Nephron (organoid): Measurements from ENCODE around the gene ZBBX.

Experiments used
- H3K27ac Mint-ChIP-seq, 3 experiments: 2 replicates each; pipeline ENCODE4 v1.8.0; 2020; ENCODE audit warnings: mixed read lengths in 3 of 3, mild to moderate bottlenecking in 2 of 3, moderate library complexity in 1 of 3
- H3K27me3 Mint-ChIP-seq: 2 replicates; pipeline ENCODE4 v1.8.0; 2021; ENCODE audit warnings: low read depth, mild to moderate bottlenecking, moderate library complexity, mixed read lengths
- H3K36me3 Mint-ChIP-seq: 2 replicates; pipeline ENCODE4 v1.8.0; 2020; ENCODE audit warnings: low read depth, mixed read lengths
- H3K4me1 Mint-ChIP-seq: 2 replicates; pipeline ENCODE4 v1.8.0; 2020; ENCODE audit warnings: mixed read lengths
- H3K4me3 Mint-ChIP-seq, 3 experiments: 2 replicates each; pipeline ENCODE4 v1.8.0; 2020; ENCODE audit warnings: mild to moderate bottlenecking in 3 of 3, mixed read lengths in 3 of 3, moderate library complexity in 2 of 3
- H3K9me3 Mint-ChIP-seq: 2 replicates; pipeline ENCODE4 v1.8.0; 2020; ENCODE audit warnings: mixed read lengths
- TF ChIP-seq, protein P1 (sequence below), 3 experiments: fragments of 200-600 bp; sonication (generic); IDR thresholded peaks; one replicate each; pipeline ENCODE4 v1.5.0; 2021; ENCODE audit warnings: antibody characterized with exemption in 3 of 3; ENCODE audit not compliant: unreplicated experiment in 3 of 3

Gene ZBBX

DNA sequence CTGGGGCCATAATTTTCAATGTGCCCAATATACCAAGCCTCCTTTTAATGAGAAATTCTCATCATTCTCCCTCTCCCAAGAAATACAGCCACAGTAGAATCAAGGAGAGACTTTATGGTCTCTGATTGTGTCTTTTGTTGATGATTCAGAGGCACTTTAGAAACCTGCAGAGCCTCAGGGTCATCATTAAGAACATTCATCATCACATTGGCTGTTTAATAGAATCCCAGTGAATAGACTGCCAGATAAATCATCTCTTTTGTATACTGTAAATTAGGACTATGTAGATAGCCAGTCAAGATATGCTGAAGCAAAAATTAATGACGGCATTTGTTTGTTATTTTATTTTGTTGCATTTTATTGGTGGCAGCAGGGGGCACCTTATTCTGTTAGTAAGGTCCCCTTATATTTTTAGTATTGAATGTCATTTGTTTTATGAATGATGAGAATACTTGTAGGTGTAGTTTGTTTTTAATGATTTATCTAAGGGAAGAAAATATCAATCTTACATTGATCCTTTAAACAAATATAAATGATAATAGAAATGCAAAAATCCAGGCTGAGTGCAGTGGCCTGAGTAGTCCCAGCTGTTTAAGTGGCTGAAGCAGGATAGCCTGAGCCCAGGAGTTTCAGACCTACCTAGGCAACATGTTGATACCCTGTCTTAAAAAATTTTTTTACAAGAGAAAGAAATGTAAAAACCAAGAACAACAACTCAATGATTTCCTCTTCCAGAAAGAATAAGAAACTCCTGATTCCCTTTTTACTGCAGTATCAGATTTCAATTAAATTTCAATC, 138.8 kb downstream of the ZBBX start:
- Mint-ChIP-seq H3K27ac (no peak overlapping the region), H3K9me3 (no peaks in the 10 kb centered on the region), H3K4me1 (peaks cover 5% of the 10 kb centered on the region), H3K4me3 (no peak overlapping the region), H3K27me3 (no peaks in the 10 kb centered on the region), H3K36me3 (no peaks in the 10 kb centered on the region)
- TF ChIP-seq, protein P1, sequence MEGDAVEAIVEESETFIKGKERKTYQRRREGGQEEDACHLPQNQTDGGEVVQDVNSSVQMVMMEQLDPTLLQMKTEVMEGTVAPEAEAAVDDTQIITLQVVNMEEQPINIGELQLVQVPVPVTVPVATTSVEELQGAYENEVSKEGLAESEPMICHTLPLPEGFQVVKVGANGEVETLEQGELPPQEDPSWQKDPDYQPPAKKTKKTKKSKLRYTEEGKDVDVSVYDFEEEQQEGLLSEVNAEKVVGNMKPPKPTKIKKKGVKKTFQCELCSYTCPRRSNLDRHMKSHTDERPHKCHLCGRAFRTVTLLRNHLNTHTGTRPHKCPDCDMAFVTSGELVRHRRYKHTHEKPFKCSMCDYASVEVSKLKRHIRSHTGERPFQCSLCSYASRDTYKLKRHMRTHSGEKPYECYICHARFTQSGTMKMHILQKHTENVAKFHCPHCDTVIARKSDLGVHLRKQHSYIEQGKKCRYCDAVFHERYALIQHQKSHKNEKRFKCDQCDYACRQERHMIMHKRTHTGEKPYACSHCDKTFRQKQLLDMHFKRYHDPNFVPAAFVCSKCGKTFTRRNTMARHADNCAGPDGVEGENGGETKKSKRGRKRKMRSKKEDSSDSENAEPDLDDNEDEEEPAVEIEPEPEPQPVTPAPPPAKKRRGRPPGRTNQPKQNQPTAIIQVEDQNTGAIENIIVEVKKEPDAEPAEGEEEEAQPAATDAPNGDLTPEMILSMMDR (IDR thresholded peaks at IDR 0.05; ENCODE audit: unreplicated experiment in 3 of 3), result no peak

DNA sequence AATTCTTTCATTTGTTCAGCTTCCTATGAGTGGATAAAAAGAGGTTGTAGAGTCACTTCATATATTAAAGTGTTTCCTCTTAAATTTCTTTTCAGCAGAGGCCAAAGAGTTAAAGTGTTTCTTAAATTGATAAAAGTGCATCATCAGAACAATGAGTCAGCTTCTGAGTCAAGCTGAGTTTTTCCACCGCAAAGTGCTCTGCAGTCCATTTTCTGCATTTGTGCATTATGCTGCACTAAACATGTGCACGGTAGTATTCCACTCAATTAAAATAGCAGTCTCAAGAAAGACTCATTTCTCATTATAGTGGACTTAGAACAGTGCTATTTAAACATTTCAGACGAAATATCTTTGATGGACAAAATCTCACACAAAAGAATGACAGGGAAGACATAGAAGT, 152.0 kb downstream of the ZBBX start:
- Mint-ChIP-seq H3K27ac (no peak overlapping the region), H3K4me1 (no peaks in the 10 kb centered on the region), H3K27me3 (no peaks in the 10 kb centered on the region), H3K36me3 (no peaks in the 10 kb centered on the region), H3K4me3 (no peak overlapping the region), H3K9me3 (no peaks in the 10 kb centered on the region)
- TF ChIP-seq, protein P1 (IDR thresholded peaks at IDR 0.05; ENCODE audit: unreplicated experiment in 3 of 3), result no peak

DNA sequence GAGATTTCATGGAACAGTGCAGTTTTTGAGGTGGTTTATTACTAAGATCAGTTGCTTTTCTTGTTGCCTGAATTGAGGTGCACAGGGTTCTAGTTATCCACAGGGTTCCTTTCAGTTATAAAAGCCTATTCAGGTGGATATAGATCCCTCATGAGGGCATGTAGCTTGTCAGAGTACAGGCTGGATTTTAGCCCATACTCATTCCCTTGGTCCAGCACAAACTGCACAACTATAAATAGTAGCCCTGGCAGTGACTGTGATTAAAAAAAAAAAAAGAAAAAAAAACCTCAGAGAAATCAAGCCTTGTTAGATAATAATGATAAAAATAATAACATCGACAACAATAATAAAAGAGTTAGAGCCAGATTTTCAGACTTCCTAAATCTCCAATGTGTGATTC, 154.3 kb downstream of the ZBBX start:
- Mint-ChIP-seq H3K9me3 (no peaks in the 10 kb centered on the region), H3K36me3 (no peaks in the 10 kb centered on the region), H3K27me3 (no peaks in the 10 kb centered on the region), H3K27ac (no peak overlapping the region), H3K4me3 (no peak overlapping the region), H3K4me1 (no peaks in the 10 kb centered on the region)
- TF ChIP-seq, protein P1 (IDR thresholded peaks at IDR 0.05; ENCODE audit: unreplicated experiment in 3 of 3), result no peak

DNA sequence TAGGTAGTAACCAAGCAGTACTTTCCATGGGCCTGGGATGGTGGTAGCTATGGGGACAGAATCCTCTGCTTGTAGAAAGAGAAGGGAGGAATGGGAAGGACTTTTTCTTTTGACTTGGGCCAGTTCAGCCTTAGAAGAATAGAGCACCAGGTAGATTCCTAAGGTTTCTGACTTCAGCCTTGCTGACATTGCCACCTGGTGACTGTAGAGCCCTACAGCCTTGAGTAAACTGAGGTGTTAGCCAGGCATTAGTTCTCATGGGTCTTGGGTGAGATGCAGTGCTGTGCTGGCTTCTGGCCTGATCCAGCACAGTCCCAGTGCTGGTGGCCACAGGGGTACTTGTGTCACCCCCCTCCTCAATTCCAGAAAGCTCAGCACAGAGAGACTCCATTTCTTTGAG, 171.1 kb downstream of the ZBBX start:
- Mint-ChIP-seq H3K36me3 (no peaks in the 10 kb centered on the region), H3K4me1 (no peaks in the 10 kb centered on the region), H3K27ac (no peak overlapping the region), H3K4me3 (no peak overlapping the region), H3K9me3 (peaks cover 4% of the 10 kb centered on the region), H3K27me3 (no peaks in the 10 kb centered on the region)
- TF ChIP-seq, protein P1 (IDR thresholded peaks at IDR 0.05; ENCODE audit: unreplicated experiment in 3 of 3), result no peak

DNA sequence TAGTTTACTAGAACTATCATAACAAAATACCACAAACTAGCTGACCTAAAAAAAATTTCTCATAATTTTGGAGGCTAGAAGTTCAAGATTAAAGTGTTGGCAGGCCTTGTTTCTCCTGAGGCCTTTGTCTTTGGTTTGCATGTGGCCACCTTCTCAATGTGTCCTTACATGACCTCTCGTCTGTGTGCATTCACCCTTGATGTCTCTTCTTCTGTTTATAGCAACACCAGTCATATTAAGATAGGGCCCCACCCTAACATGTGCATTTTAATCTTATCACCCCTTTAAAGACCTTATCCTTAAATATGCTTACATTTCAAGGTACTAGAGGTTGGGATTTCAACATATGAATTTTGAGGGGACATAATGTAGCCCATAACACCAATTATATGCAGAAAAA, 177.0 kb downstream of the ZBBX start:
- H3K4me3 Mint-ChIP-seq, result no peak overlapping the region
- no peaks in the 10 kb centered on the region for H3K9me3 Mint-ChIP-seq
- no peaks in the 10 kb centered on the region for H3K36me3 Mint-ChIP-seq
- H3K27me3 Mint-ChIP-seq, result no peaks in the 10 kb centered on the region
- H3K4me1 Mint-ChIP-seq, result no peaks in the 10 kb centered on the region
- TF ChIP-seq, protein P1 (IDR thresholded peaks at IDR 0.05; ENCODE audit: unreplicated experiment in 3 of 3), result no peak
- no peak overlapping the region for H3K27ac Mint-ChIP-seq
